ENCODE results near the gene SNX6.
"Not testable (repeated sequence)": the region's sequence is repeated elsewhere in the genome, so short reads cannot be mapped to it uniquely, and the experiment has no call there.

The SNX6 gene

DNA sequence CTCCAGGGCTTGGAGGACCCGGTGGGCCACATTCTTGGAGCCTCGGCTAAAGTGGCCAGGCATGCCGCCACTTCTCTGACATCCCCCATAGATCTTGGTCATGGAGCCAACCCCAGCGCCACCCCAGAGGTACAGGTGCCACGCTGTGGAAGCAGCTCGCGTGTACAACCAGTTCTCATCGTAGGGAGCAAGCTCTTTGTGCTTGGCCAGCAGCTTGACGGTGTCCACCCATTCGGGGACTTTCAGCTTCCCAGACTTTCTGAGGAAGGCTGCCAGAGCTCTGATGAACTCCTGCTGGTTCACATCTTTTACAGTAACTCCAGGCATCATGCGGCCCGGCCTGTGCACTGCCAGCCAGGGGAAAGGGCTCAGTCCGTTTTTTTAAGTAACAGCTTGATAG is 61.1 kb downstream of the SNX6 start:
- Mint-ChIP-seq H3K36me3 (peaks cover 26% of the 10 kb centered on the region), H3K27ac (no peak overlapping the region), H3K27me3 (no peaks in the 10 kb centered on the region), H3K4me3 (no peak overlapping the region), H3K9me3 (no peaks in the 10 kb centered on the region), H3K4me1 (no peaks in the 10 kb centered on the region)
- DNase-seq, result no peak
- CTCF ChIA-PET, result no interaction called here

GRCh38 chr14:34562776-34563150 is 67.2 kb downstream of the SNX6 start:
- no peak for DNase-seq
- Mint-ChIP-seq H3K36me3 (peaks cover 12% of the 10 kb centered on the region), H3K4me3 (no peak overlapping the region), H3K4me1 (no peaks in the 10 kb centered on the region), H3K27me3 (no peaks in the 10 kb centered on the region), H3K9me3 (no peaks in the 10 kb centered on the region), H3K27ac (no peak overlapping the region)
- CTCF ChIA-PET, result no interaction called here

DNA sequence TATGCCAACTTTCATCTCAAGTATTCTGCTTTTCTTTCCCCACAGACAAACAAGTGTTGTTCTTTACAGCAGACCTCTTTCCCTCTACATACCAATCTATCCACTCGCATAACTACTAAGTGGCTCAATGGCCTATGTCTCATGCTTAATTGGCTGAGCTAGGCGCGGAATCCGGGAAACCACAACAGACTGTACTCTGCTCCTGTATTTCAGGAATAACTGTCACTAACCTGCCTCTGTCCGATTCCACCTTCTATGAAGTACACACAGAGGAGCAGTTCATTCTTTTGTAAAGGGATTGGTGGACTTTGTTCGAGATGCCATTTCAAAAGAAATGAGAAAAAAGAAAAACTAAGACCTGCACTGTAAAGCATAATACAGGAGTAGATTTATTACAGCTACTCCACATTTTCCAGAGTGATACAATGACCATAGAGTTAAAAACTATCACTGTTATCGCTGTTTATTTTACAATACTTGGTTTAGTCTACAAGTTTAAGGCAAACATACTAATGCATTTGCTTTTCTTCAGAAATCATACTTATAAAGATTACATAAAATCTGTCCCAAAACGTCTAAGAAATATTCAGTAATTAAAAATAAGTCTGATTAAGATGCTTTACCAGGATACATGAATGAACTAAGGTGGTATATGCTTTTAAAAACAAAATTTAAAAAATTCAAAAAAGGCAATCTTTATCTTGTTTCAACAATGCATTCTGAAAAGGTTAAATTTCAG is 67.7 kb downstream of the SNX6 start:
- H3K27me3 Mint-ChIP-seq, H3K4me1 Mint-ChIP-seq, CTCF ChIA-PET, DNase-seq, H3K27ac Mint-ChIP-seq, H3K9me3 Mint-ChIP-seq, H3K4me3 Mint-ChIP-seq, H3K36me3 Mint-ChIP-seq: not testable (repeated sequence)

DNA sequence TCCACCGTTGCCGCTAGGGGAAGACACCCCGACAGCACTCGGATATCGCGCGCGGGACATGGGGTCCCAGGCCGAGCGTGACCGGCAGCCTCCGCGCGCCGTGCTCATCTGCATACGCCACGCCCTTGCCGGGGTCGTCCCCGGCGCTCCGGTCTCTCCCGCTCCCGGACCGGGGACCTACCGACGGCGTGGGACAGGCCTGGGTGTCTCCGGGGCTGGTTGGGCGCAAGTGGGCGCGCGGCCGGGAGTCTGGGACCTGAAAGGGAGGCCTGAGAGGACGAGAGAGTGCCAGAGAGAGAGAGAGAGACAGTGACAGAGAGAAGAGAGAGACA is 73.5 kb downstream of the SNX6 start:
- CTCF ChIA-PET, H3K27me3 Mint-ChIP-seq, H3K4me3 Mint-ChIP-seq, H3K9me3 Mint-ChIP-seq, H3K36me3 Mint-ChIP-seq, H3K27ac Mint-ChIP-seq, DNase-seq: not testable (repeated sequence)
- H3K4me1 Mint-ChIP-seq, result peaks cover 14% of the 10 kb centered on the region

DNA sequence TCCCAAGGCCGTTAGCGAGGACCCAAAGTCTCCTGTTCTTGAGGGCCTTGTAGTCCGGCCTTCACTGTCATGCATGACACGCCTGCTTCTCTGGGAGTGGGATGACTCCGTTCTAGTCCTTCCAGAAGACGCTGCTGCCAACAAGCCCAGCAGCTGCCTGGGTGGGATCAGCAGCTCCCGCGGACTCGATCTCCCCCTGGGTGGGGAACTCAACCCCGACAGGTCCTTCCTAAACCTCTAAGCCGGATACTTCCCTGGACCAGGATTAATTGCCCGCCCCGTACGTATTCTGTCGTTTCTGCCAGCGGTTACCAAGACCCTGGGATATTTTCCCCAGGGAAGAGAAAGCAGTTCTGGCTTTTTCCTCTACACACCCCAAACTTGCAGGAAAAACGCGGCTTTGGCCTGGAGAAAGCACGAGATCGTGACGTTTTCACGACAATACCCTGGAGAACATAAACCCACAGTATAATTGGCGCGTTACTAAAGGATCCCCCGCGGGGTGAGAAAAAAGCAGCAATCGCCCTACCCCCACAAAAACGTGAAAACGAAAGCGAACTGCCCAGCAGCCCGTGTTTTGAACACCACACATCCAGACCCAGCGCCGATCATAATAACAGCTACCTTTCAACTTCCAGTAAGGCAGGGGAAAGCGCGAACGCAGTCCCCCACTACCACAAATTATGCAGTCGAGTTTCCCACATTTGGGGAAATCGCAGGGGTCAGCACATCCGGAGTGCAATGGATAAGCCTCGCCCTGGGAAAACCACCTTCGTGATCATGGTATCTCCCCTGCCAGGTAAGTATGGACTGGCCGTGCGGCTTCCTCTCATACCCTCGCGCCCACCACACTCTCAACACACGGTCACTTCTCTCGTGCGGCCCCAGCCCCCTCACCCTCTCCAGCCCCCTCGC is 74.1 kb downstream of the SNX6 start:
- DNase-seq, H3K4me3 Mint-ChIP-seq, H3K27me3 Mint-ChIP-seq, H3K9me3 Mint-ChIP-seq, H3K36me3 Mint-ChIP-seq, CTCF ChIA-PET, H3K27ac Mint-ChIP-seq: not testable (repeated sequence)
- peaks cover 16% of the 10 kb centered on the region for H3K4me1 Mint-ChIP-seq

- no peaks in the 10 kb centered on the region for H3K27me3 Mint-ChIP-seq
- CTCF ChIA-PET, result no interaction called here
- H3K36me3 Mint-ChIP-seq, result no peaks in the 10 kb centered on the region
- H3K27ac Mint-ChIP-seq, result peak overlapping the region; percentile 80
- DNase-seq, result peak; percentile 23
- H3K4me1 Mint-ChIP-seq, result peaks cover 22% of the 10 kb centered on the region
- H3K4me3 Mint-ChIP-seq, result peak overlapping the region; percentile 27
- H3K9me3 Mint-ChIP-seq, result no peaks in the 10 kb centered on the region
These were observed 75.3 kb downstream of the SNX6 start for GRCh38 chr14:34554540-34555250.

GRCh38 chr14:34549276-34549966 is 80.5 kb downstream of the SNX6 start:
- H3K27me3 Mint-ChIP-seq, H3K27ac Mint-ChIP-seq, CTCF ChIA-PET, H3K9me3 Mint-ChIP-seq, H3K4me3 Mint-ChIP-seq, DNase-seq, H3K36me3 Mint-ChIP-seq: not testable (repeated sequence)
- H3K4me1 Mint-ChIP-seq, result peaks cover 22% of the 10 kb centered on the region

DNA sequence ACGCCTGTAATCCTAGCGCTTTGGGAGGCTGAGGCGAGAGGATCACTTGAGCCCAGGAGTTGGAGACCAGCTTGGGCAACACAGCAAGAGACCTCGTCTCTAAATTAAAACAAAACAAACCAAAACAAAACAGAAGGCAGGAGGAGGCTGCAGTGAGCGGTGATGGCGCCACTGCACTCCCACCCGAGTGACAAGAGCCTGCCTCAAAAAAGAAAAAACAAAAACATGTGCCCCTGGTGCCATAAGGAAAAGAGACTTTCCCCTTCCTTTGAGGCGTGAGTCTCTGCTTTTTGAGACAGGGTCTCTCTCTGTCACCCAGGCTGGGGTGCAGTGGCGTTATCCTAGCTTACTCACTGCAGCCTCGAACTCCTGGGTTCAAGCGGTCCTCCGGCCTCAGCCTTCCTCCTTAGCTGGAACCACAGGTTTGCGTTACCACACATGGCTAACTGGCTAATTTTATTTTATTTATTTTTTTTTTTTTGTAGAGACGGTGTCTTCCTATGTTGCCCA is 81.4 kb downstream of the SNX6 start:
- Mint-ChIP-seq H3K4me3 (no peak overlapping the region), H3K27ac (peak overlapping the region; percentile 45), H3K4me1 (peaks cover 17% of the 10 kb centered on the region), H3K27me3 (no peaks in the 10 kb centered on the region), H3K36me3 (no peaks in the 10 kb centered on the region), H3K9me3 (no peaks in the 10 kb centered on the region)
- CTCF ChIA-PET, result no interaction called here
- DNase-seq, result peak; percentile 31

GRCh38 chr14:34547136-34547520 is 82.8 kb downstream of the SNX6 start:
- H3K9me3 Mint-ChIP-seq, H3K27ac Mint-ChIP-seq, H3K27me3 Mint-ChIP-seq, CTCF ChIA-PET, H3K4me3 Mint-ChIP-seq, H3K36me3 Mint-ChIP-seq, DNase-seq: not testable (repeated sequence)
- peaks cover 17% of the 10 kb centered on the region for H3K4me1 Mint-ChIP-seq

DNA sequence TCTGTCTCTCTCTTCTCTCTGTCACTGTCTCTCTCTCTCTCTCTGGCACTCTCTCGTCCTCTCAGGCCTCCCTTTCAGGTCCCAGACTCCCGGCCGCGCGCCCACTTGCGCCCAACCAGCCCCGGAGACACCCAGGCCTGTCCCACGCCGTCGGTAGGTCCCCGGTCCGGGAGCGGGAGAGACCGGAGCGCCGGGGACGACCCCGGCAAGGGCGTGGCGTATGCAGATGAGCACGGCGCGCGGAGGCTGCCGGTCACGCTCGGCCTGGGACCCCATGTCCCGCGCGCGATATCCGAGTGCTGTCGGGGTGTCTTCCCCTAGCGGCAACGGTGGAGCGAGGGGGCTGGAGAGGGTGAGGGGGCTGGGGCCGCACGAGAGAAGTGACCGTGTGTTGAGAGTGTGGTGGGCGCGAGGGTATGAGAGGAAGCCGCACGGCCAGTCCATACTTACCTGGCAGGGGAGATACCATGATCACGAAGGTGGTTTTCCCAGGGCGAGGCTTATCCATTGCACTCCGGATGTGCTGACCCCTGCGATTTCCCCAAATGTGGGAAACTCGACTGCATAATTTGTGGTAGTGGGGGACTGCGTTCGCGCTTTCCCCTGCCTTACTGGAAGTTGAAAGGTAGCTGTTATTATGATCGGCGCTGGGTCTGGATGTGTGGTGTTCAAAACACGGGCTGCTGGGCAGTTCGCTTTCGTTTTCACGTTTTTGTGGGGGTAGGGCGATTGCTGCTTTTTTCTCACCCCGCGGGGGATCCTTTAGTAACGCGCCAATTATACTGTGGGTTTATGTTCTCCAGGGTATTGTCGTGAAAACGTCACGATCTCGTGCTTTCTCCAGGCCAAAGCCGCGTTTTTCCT is 83.4 kb downstream of the SNX6 start:
- H3K4me3 Mint-ChIP-seq, H3K36me3 Mint-ChIP-seq, CTCF ChIA-PET, DNase-seq, H3K27me3 Mint-ChIP-seq, H3K27ac Mint-ChIP-seq, H3K9me3 Mint-ChIP-seq: not testable (repeated sequence)
- H3K4me1 Mint-ChIP-seq, result peaks cover 14% of the 10 kb centered on the region

- CTCF ChIA-PET, result not testable (repeated sequence)
These were observed 89.5 kb downstream of the SNX6 start for GRCh38 chr14:34540181-34541059.

DNA sequence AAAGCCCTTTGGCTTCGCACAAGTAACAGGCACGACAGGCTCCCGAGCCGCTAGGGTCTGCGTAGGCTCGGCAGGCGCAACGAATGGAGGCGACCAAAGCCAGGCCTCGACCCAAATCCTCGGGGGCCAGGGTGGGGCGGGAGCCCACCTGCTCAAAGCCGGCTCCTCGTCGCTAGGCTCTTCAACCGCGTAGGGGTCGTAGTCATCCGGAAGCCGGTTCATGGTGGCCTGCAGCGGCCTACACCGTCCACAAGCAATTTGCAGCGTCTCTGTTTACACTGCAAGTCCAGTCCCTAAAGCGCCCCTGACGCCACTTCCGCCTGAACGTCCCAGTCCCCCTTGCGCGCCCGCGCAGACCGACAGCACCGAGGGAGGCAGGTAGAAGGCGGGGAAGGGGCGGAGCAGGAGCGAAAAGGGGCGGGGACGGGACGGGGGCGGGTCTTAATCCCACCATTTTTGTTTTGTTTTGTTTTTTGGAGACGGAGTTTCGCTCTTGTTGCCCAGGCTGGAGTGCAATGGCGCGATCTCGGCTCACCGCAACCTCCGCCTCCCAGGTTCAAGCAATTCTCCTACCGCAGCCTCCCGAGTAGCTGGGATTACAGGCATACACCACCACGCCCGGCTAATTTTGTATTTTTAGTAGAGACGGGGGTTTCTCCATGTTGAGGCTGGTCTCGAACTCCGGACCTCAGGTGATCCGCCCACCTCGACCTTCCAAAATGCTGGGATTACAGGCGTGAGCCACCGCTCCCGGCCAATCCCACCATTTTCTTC is 90.4 kb downstream of the SNX6 start, which contains the start of gene EAPP:
Gene EAPP, minus strand, starts transcription at position 295 of the 774 bp plus-strand sequence. Its CDS starts 73 bp downstream, at position 222.
- peak; percentile 97 for DNase-seq
- Mint-ChIP-seq H3K27ac (peak within 1 kb of the TSS; percentile 97), H3K36me3 (peaks cover 9% of the 10 kb centered on the region), H3K4me1 (peaks cover 31% of the 10 kb centered on the region), H3K27me3 (no peaks in the 10 kb centered on the region), H3K4me3 (peak within 1 kb of the TSS; percentile 90), H3K9me3 (no peaks in the 10 kb centered on the region)
- CTCF ChIA-PET, result no interaction called here

More at GRCh38 chr14:34540181-34541059, 89.5 kb downstream of the SNX6 start:
- H3K27ac Mint-ChIP-seq, result peak overlapping the region; percentile 97
- H3K4me1 Mint-ChIP-seq, result peaks cover 31% of the 10 kb centered on the region
- DNase-seq, H3K9me3 Mint-ChIP-seq, H3K36me3 Mint-ChIP-seq, H3K27me3 Mint-ChIP-seq: not testable (repeated sequence)
- peak overlapping the region; percentile 90 for H3K4me3 Mint-ChIP-seq

All from activated naive CD4-positive, alpha-beta T cell treated with anti-CD3 and anti-CD28 coated beads, Interleukin-2, amount 10 ng/mL, durations not matched to agents 7 days and 5 days (primary cell).